Smooth muscle cell (in vitro differentiated cells): ENCODE results near the gene ANXA11. TPM values are rescaled to one million over a fixed set of nuclear protein-coding genes. Genes with fewer than 3 reads are reported as not detected.

Source experiments
- DNase-seq: peaks from one replicate; lab custom pipeline; 2025; ENCODE audit not compliant: unreplicated experiment; lab: John Stamatoyannopoulos, UW
- H2AFZ ChIP-seq: fragments of 200-600 bp; sonication (generic); 2 replicates; pipeline ENCODE4 v1.6.0; 2016; ENCODE audit warnings: antibody characterized with exemption, low read depth, mild to moderate bottlenecking
- H3F3A ChIP-seq: fragments of 200-600 bp; sonication (generic); 2 replicates; pipeline ENCODE4 v1.6.0; 2017; ENCODE audit warnings: antibody characterized with exemption, low read depth
- H3K27ac ChIP-seq: fragments of 200-600 bp; sonication (generic); 2 replicates; pipeline ENCODE4 v1.5.1; 2016; ENCODE audit warnings: low read depth, mild to moderate bottlenecking
- H3K27me3 ChIP-seq: fragments of 200-600 bp; sonication (generic); 2 replicates; pipeline ENCODE4 v1.6.1; 2016; ENCODE audit warnings: low read depth, mild to moderate bottlenecking
- H3K36me3 ChIP-seq: fragments of 200-600 bp; sonication (generic); 2 replicates; pipeline ENCODE4 v1.5.1; 2016; ENCODE audit warnings: low read depth
- H3K4me1 ChIP-seq: fragments of 200-600 bp; sonication (generic); 2 replicates; pipeline ENCODE4 v1.5.1; 2016; ENCODE audit warnings: low read depth
- H3K4me2 ChIP-seq: fragments of 200-600 bp; sonication (generic); 2 replicates; pipeline ENCODE4 v1.6.0; 2016; ENCODE audit warnings: mild to moderate bottlenecking
- H3K4me3 ChIP-seq: fragments of 200-600 bp; sonication (generic); 2 replicates; pipeline ENCODE4 v1.5.1; 2016; ENCODE audit warnings: mild to moderate bottlenecking
- H3K79me2 ChIP-seq: fragments of 200-600 bp; sonication (generic); 2 replicates; pipeline ENCODE4 v1.6.0; 2016; ENCODE audit warnings: low read depth, mild to moderate bottlenecking
- H3K9ac ChIP-seq: fragments of 200-600 bp; sonication (generic); 2 replicates; pipeline ENCODE4 v1.6.0; 2016; ENCODE audit warnings: low read depth
- H3K9me3 ChIP-seq: fragments of 200-600 bp; sonication (generic); replicated peaks from 2 replicates; pipeline ENCODE4 v1.5.1; 2016; ENCODE audit warnings: low read depth
- H4K20me1 ChIP-seq: fragments of 200-600 bp; sonication (generic); 2 replicates; pipeline ENCODE4 v1.6.0; 2016; ENCODE audit warnings: low read depth
- CTCF ChIP-seq: fragments of 200-600 bp; sonication (generic); IDR thresholded peaks from 2 replicates; pipeline ENCODE4 v1.5.1; 2017; ENCODE audit warnings: borderline replicate concordance, mild to moderate bottlenecking, antibody characterized with exemption; ENCODE audit not compliant: insufficient read depth, poor library complexity, severe bottlenecking
- WGBS: methylation state at CpG from one replicate; pipeline ENCODE4 v1.1.7; 2016; ENCODE audit warnings: low lambda C conversion rate; 5-methylcytosine and 5-hydroxymethylcytosine counted together
- polyA plus RNA-seq: library from polyadenylated mRNA; unstranded; fragments of >200 nt; fragmentation: Nextera tagmentation; extraction: Ambion mirVana; gene quantifications from 2 replicates; pipeline ENCODE4 v1.2.1, GENCODE V29; 2016
- total RNA-seq: library from RNA; depleted of rRNA; stranded (reverse); fragments of >200 nt; gene quantifications from 2 replicates; pipeline ENCODE4 v1.2.3, GENCODE V29; 2014

ANXA11 gene
- total and polyA plus RNA-seq, 2 experiments from 2014 or later, result 36.6 to 93.4 TPM

DNA sequence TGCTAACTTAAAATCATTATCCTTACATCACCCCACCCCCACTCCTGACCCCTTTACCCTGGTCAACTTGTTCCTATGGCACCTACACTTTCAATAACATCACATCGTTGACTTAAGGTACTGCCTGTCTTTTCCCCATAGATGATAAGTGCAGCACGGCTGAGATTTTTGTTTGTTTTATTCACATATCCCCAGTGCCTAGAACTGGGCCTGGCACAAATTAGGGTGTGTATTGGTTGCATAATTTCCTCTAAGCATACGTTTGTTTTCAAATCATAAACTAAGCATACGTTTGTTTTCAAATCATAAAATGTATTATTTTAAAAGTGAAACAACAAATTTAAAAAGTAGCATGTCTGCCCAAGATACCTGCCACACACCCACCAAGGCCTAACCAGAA is 35.3 kb downstream of the ANXA11 start:
- Histone ChIP-seq H3K27ac (no peak overlapping the region), H3K9me3 (no peaks in the 10 kb centered on the region), H3K36me3 (no peaks in the 10 kb centered on the region), H3K9ac (no peak overlapping the region), H4K20me1 (peaks cover 82% of the 10 kb centered on the region), H3F3A (no peaks in the 10 kb centered on the region), H3K4me1 (peaks cover 6% of the 10 kb centered on the region), H3K79me2 (peaks cover 5% of the 10 kb centered on the region), H3K27me3 (no peaks in the 10 kb centered on the region), H3K4me2 (no peak overlapping the region), H3K4me3 (no peak overlapping the region), H2AFZ (no peak overlapping the region)
- no peak for TF ChIP-seq CTCF
- no peak for DNase-seq
- WGBS, result 92% methylated on average over 4 of the region's 4 CpGs

DNA sequence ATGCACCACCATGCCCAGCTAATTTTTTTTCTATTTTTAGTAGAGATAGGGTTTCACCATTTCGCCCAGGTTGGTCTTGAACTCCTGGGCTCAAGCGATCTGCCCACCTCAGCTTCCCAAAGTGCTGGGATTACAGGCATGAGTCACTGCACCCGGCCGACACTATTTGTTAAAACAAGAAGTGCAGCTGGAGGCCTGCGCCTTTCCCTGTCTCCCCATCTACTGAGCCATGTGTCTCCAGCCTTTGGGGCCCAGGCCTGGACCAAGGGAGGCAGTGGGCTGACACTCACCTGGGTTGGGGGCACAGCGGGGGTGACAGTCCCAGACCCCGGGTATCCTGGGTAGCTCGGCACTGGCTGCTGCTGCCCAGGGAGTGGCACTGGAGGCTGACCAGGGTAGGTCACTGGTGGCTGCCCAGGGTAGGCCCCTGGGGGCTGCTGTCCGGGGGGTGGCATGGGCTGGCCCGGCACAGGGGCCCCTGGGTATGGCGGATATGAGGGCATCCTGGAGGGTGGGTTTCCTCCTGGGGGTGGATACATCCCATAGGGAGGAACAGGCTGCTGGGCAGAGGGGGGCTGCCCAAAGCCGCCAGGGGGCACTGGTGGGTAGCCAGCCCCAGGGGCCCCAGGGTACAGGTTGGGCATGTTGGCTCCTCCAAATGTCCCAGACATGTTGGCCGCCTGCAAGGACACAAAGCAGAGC is 36.5 kb downstream of the ANXA11 start:
- no peak overlapping the region for H3K9ac ChIP-seq
- no peak overlapping the region for H2AFZ ChIP-seq
- no peak overlapping the region for H3K4me3 ChIP-seq
- H4K20me1 ChIP-seq, result peaks cover 82% of the 10 kb centered on the region
- H3F3A ChIP-seq, result no peaks in the 10 kb centered on the region
- no peaks in the 10 kb centered on the region for H3K36me3 ChIP-seq
- no peak overlapping the region for H3K27ac ChIP-seq
- H3K79me2 ChIP-seq, result peaks cover 3% of the 10 kb centered on the region
- no peaks in the 10 kb centered on the region for H3K27me3 ChIP-seq
- no peak overlapping the region for H3K4me2 ChIP-seq
- H3K9me3 ChIP-seq, result no peaks in the 10 kb centered on the region
- peak; percentile 14 for TF ChIP-seq CTCF
- DNase-seq, result no peak
- peaks cover 6% of the 10 kb centered on the region for H3K4me1 ChIP-seq
- WGBS, result 79% methylated on average over 13 of the region's 13 CpGs

DNA sequence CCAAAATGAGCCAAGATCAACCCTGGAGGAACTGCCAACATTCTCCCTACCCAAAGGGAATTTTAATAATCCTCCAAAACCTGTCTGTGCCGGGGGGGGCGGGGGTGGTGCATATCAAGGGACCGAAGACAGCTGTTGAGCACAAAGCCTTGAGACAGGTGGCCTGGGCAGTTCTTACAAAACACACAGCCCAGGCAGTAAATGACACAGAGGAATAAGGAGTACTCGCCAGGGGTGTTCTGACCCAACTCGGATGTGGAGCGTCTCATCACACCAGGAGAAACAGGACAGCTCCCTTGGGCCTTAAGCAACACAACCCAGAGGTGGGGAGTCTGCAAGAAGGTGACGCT is 37.2 kb downstream of the ANXA11 start:
- TF ChIP-seq CTCF, result no peak
- Histone ChIP-seq H4K20me1 (peaks cover 75% of the 10 kb centered on the region), H3K27me3 (no peaks in the 10 kb centered on the region), H3K9ac (no peak overlapping the region), H3K36me3 (no peaks in the 10 kb centered on the region), H2AFZ (no peak overlapping the region), H3K4me2 (no peak overlapping the region), H3K4me3 (no peak overlapping the region), H3F3A (no peaks in the 10 kb centered on the region), H3K4me1 (peaks cover 6% of the 10 kb centered on the region), H3K27ac (no peak overlapping the region), H3K79me2 (no peaks in the 10 kb centered on the region), H3K9me3 (no peaks in the 10 kb centered on the region)
- WGBS, result 96% methylated on average over 7 of the region's 7 CpGs
- DNase-seq, result no peak

- 79% methylated on average over 6 of the region's 8 CpGs for WGBS
- Histone ChIP-seq H3K79me2 (no peaks in the 10 kb centered on the region), H4K20me1 (peaks cover 70% of the 10 kb centered on the region), H3K4me3 (no peak overlapping the region), H3K4me1 (peaks cover 6% of the 10 kb centered on the region), H3F3A (no peaks in the 10 kb centered on the region), H2AFZ (no peak overlapping the region), H3K27me3 (no peaks in the 10 kb centered on the region), H3K4me2 (no peak overlapping the region), H3K9me3 (no peaks in the 10 kb centered on the region), H3K27ac (no peak overlapping the region), H3K36me3 (no peaks in the 10 kb centered on the region), H3K9ac (no peak overlapping the region)
- DNase-seq, result no peak
- TF ChIP-seq CTCF, result no peak
These were observed 37.7 kb downstream of the ANXA11 start for GRCh38 chr10:80167471-80168161.
